Gastroesophageal sphincter (tissue), 4 donors: Measurements from ENCODE around the gene GHSR. TPM values are rescaled to one million over a fixed set of nuclear protein-coding genes. Genes with fewer than 3 reads are reported as not detected.

ENCODE experiments used
- ATAC-seq: fragments of 150-250 bp; one replicate; pipeline ENCODE4 v1.9.1; 2016; ENCODE audit warnings: mild to moderate bottlenecking, moderate library complexity
- H3K27ac ChIP-seq, 4 donors: fragments of 200-600 bp; sonication (generic) in 3 of 4; 1 replicate in 3 of 4; 2 replicates in 1 of 4; pipeline ENCODE4 v1.5.1; 2016 to 2019
- H3K27me3 ChIP-seq: fragments of 200-600 bp; sonication (generic); one replicate; pipeline ENCODE4 v1.5.1; 2019
- H3K36me3 ChIP-seq, 2 donors: fragments of 200-600 bp; sonication (generic); one replicate each; pipeline ENCODE4 v1.5.1; 2019; ENCODE audit warnings: control low read depth in 1 of 2
- H3K4me1 ChIP-seq, 3 donors: fragments of 200-600 bp; sonication (generic); 1 replicate in 2 of 3; 2 replicates in 1 of 3; pipeline ENCODE4 v1.5.1; 2016 to 2019; ENCODE audit warnings: control low read depth in 2 of 3
- H3K4me3 ChIP-seq, 2 donors: fragments of 200-600 bp; sonication (generic); one replicate each; pipeline ENCODE4 v1.5.1; 2019; ENCODE audit warnings: mild to moderate bottlenecking in 1 of 2, moderate library complexity in 1 of 2
- H3K9me3 ChIP-seq, 3 donors: fragments of 200-600 bp; sonication (generic); one replicate each; pipeline ENCODE4 v1.5.1; 2017 to 2019; ENCODE audit warnings: control low read depth in 2 of 3
- CTCF ChIP-seq, 4 experiments: fragments of 200-600 bp in 2 of 4; fragments of 450-650 bp in 2 of 4; sonication (generic) in 1 of 4; IDR thresholded peaks; one replicate each; pipeline ENCODE4 v1.5.1; 2017 to 2019; ENCODE audit warnings: antibody characterized with exemption in 4 of 4, mild to moderate bottlenecking in 2 of 4, moderate library complexity in 2 of 4
- EP300 ChIP-seq: sonication (generic); formaldehyde crosslinking; IDR thresholded peaks from one replicate; pipeline ENCODE4 v1.6.1; 2017; ENCODE audit warnings: antibody characterized with exemption, mild to moderate bottlenecking
- POLR2A ChIP-seq, 2 donors: fragments of 450-650 bp; IDR thresholded peaks; one replicate each; pipeline ENCODE4 v1.6.1; 2017; ENCODE audit warnings: antibody characterized with exemption in 2 of 2, mild to moderate bottlenecking in 2 of 2, moderate library complexity in 1 of 2
- POLR2AphosphoS5 ChIP-seq: sonication (generic); formaldehyde crosslinking; IDR thresholded peaks from one replicate; pipeline ENCODE4 v1.6.1; 2017; ENCODE audit warnings: antibody characterized with exemption
- WGBS, 2 donors: methylation state at CpG; one replicate each; pipeline ENCODE4 v1.1.5; 2018; ENCODE audit warnings: low coverage in 1 of 2; 5-methylcytosine and 5-hydroxymethylcytosine counted together
- total RNA-seq, 4 donors: library from RNA; depleted of rRNA; stranded (reverse); fragments of >200 nt; gene quantifications; one replicate each; pipeline ENCODE4 v1.1.0, GENCODE V29; 2016

GHSR gene
- total RNA-seq, 4 donors from 2014 or later: not detected

- 50 to 62% methylated on average over 1 of the region's 1 CpG for WGBS, 2 donors
- Histone ChIP-seq H3K27ac (no peak overlapping the region), H3K9me3 (no peaks in the 10 kb centered on the region), H3K4me3 (no peak overlapping the region), H3K36me3 (no peaks in the 10 kb centered on the region), H3K4me1 (no peaks in the 10 kb centered on the region), H3K27me3 (no peaks in the 10 kb centered on the region)
- no peak for TF ChIP-seq POLR2AphosphoS5
- TF ChIP-seq EP300: no peak
- no peak for TF ChIP-seq POLR2A (IDR thresholded peaks at IDR 0.05)
- no peak for TF ChIP-seq CTCF (IDR thresholded peaks at IDR 0.05)
- ATAC-seq: no peak
These were observed 23.6 kb upstream of the GHSR start for GRCh38 chr3:172471903-172472302.

- H3K4me3 ChIP-seq: no peak overlapping the region
- H3K27me3 ChIP-seq: no peaks in the 10 kb centered on the region
- TF ChIP-seq POLR2AphosphoS5 (no peak), POLR2A (IDR thresholded peaks at IDR 0.05) (no peak), EP300 (no peak), CTCF (IDR thresholded peaks at IDR 0.05) (no peak)
- WGBS, 2 donors: 78 to 92% methylated on average over 1 of the region's 1 CpG
- no peaks in the 10 kb centered on the region for H3K4me1 ChIP-seq
- H3K27ac ChIP-seq: no peak overlapping the region
- no peaks in the 10 kb centered on the region for H3K9me3 ChIP-seq
- no peak for ATAC-seq
- no peaks in the 10 kb centered on the region for H3K36me3 ChIP-seq
These were observed 22.3 kb upstream of the GHSR start for GRCh38 chr3:172470588-172470987.

- Histone ChIP-seq H3K9me3 (no peaks in the 10 kb centered on the region), H3K4me1 (peaks cover 0 to 3% (median 0%) of the 10 kb centered on the region in 3 donors), H3K27me3 (no peaks in the 10 kb centered on the region), H3K36me3 (no peaks in the 10 kb centered on the region), H3K27ac (no peak overlapping the region), H3K4me3 (no peak overlapping the region)
- 88 to 100% methylated on average over 2 of the region's 2 CpGs for WGBS, 2 donors
- no peak for TF ChIP-seq POLR2A (IDR thresholded peaks at IDR 0.05)
- no peak for TF ChIP-seq CTCF (IDR thresholded peaks at IDR 0.05)
- TF ChIP-seq POLR2AphosphoS5: no peak
- TF ChIP-seq EP300: no peak
- ATAC-seq: no peak
These were observed 19.0 kb upstream of the GHSR start for GRCh38 chr3:172467170-172467824.

- Histone ChIP-seq H3K27ac (no peak overlapping the region), H3K27me3 (no peaks in the 10 kb centered on the region), H3K9me3 (no peaks in the 10 kb centered on the region), H3K4me3 (no peak overlapping the region), H3K36me3 (no peaks in the 10 kb centered on the region), H3K4me1 (peaks cover 0 to 10% (median 0%) of the 10 kb centered on the region in 3 donors)
- no peak for ATAC-seq
- WGBS, 2 donors: 69 to 87% methylated on average over 3 to 4 of the region's 4 CpGs
- no peak for TF ChIP-seq POLR2A (IDR thresholded peaks at IDR 0.05)
- TF ChIP-seq EP300: no peak
- TF ChIP-seq CTCF (IDR thresholded peaks at IDR 0.05): no peak
- no peak for TF ChIP-seq POLR2AphosphoS5
These were observed 18.4 kb upstream of the GHSR start for GRCh38 chr3:172466553-172467130.

GRCh38 chr3:172465281-172465680 is 17.0 kb upstream of the GHSR start:
- TF ChIP-seq EP300 (no peak), POLR2AphosphoS5 (no peak), CTCF (IDR thresholded peaks at IDR 0.05) (no peak), POLR2A (IDR thresholded peaks at IDR 0.05) (no peak)
- ATAC-seq: no peak
- H3K27me3 ChIP-seq: no peaks in the 10 kb centered on the region
- H3K4me1 ChIP-seq: peaks cover 0 to 16% (median 0%) of the 10 kb centered on the region in 3 donors
- no peaks in the 10 kb centered on the region for H3K9me3 ChIP-seq
- no peak overlapping the region for H3K27ac ChIP-seq
- no peaks in the 10 kb centered on the region for H3K36me3 ChIP-seq
- no peak overlapping the region for H3K4me3 ChIP-seq
